ENCODE data around the gene ANKRD23. TPM values are rescaled to one million over a fixed set of nuclear protein-coding genes. Genes with fewer than 3 reads are reported as not detected.
A peak's percentile ranks its signal among the peaks of the same experiment; 100 is the strongest.

ANKRD23 gene
- total and polyA plus RNA-seq, 2 donors (not counting 1 experiment from before 2014, with no cell fraction given), result 0.41 to 1.3 TPM

- H3K79me2 ChIP-seq (ENCODE audit: control insufficient read depth, insufficient read depth, low read length), result no peaks in the 10 kb centered on the region
- H3K9me3 ChIP-seq (ENCODE audit: control insufficient read depth, insufficient read depth, low read depth, low read length), result no peaks in the 10 kb centered on the region
- no peak overlapping the region for H3K9ac ChIP-seq (ENCODE audit: insufficient read depth, low read length)
- no peak overlapping the region for H3K27ac ChIP-seq (ENCODE audit: insufficient read depth, low read length)
- H3K4me2 ChIP-seq (ENCODE audit: extremely low read depth, insufficient read depth, low read length), result no peak overlapping the region
- DNase-seq (ENCODE audit: low read depth in 2 of 2), result peak in 1 of 2 donors; percentile 38
- peaks cover 6% of the 10 kb centered on the region for H3K4me1 ChIP-seq (ENCODE audit: control insufficient read depth, extremely low read depth, insufficient read depth, low read length)
- H3K36me3 ChIP-seq (ENCODE audit: control insufficient read depth, insufficient read depth, low read length), result no peaks in the 10 kb centered on the region
- H4K20me1 ChIP-seq (ENCODE audit: control insufficient read depth, extremely low read depth, insufficient read depth, low read length), result no peaks in the 10 kb centered on the region
- H3K4me3 ChIP-seq (replicated peaks in 1 of 4; ENCODE audit: control extremely low read depth in 1 of 4, insufficient read depth in 1 of 4, low read depth in 3 of 4, low read length in 4 of 4), result no peak overlapping the region
- H3K27me3 ChIP-seq (ENCODE audit: control insufficient read depth, insufficient read depth, low read length), result no peaks in the 10 kb centered on the region
- TF ChIP-seq CTCF (conservative IDR thresholded peaks at IDR 0.05 in 1 of 2, IDR thresholded peaks at IDR 0.05 in 1 of 2; ENCODE audit: low read depth in 1 of 2, low read length in 2 of 2), result no peak
- no peak for TF ChIP-seq EZH2 (IDR thresholded peaks at IDR 0.05; ENCODE audit: low read length, missing control alignments)
- no peak overlapping the region for H2AFZ ChIP-seq (ENCODE audit: low read length)
These were observed 55.2 kb downstream of the ANKRD23 start for GRCh38 chr2:96788442-96789244.

Other genes starting within 250 kb of the ANKRD23 start
- 28.2 and 36.5 TPM in 2 replicates for gene KANSL3, start 205.7 kb downstream of the ANKRD23 start, total RNA-seq
- 15.9 and 18.7 TPM in 2 replicates for gene KANSL3, start 205.7 kb downstream of the ANKRD23 start, polyA plus RNA-seq
- 0.50 and 0.51 TPM in 2 replicates for gene FER1L5, start 201.3 kb downstream of the ANKRD23 start, total RNA-seq
- gene FER1L5, start 201.3 kb downstream of the ANKRD23 start, polyA plus RNA-seq, result 0.16 and 0.24 TPM in 2 replicates
- 27.0 and 41.1 TPM in 2 replicates for gene LMAN2L, start 104.0 kb downstream of the ANKRD23 start, total RNA-seq
- gene LMAN2L, start 104.0 kb downstream of the ANKRD23 start, polyA plus RNA-seq, result 24.7 and 28.2 TPM in 2 replicates
- 2.1 and 3.3 TPM in 2 replicates for gene CNNM4, start 83.1 kb downstream of the ANKRD23 start, total RNA-seq
- gene CNNM4, start 83.1 kb downstream of the ANKRD23 start, polyA plus RNA-seq, result 3.5 and 3.7 TPM in 2 replicates
- gene CNNM3, start 27.8 kb downstream of the ANKRD23 start, total RNA-seq, result 9.9 and 13.1 TPM in 2 replicates
- gene CNNM3, start 27.8 kb downstream of the ANKRD23 start, polyA plus RNA-seq, result 4.3 and 5.5 TPM in 2 replicates
- gene ANKRD39, start 14.0 kb upstream of the ANKRD23 start, total RNA-seq, result 4.6 and 5.3 TPM in 2 replicates
- 5.8 and 7.1 TPM in 2 replicates for gene ANKRD39, start 14.0 kb upstream of the ANKRD23 start, polyA plus RNA-seq
- 17.5 and 19.8 TPM in 2 replicates for gene SEMA4C, start 26.1 kb upstream of the ANKRD23 start, total RNA-seq
- gene SEMA4C, start 26.1 kb upstream of the ANKRD23 start, polyA plus RNA-seq, result 9.4 and 12.7 TPM in 2 replicates
- gene FAM178B, start 142.6 kb upstream of the ANKRD23 start, total RNA-seq, result not detected in 2 replicates
- not detected in 2 replicates for gene FAM178B, start 142.6 kb upstream of the ANKRD23 start, polyA plus RNA-seq